Neutrophil (primary cell): ENCODE data around the gene SSR4.

Source experiments
- H3K27ac ChIP-seq: fragments of 200-600 bp; sonication (generic); 2 replicates; pipeline ENCODE4 v1.5.1; 2016; ENCODE audit warnings: mild to moderate bottlenecking, moderate library complexity
- H3K27me3 ChIP-seq: fragments of 200-600 bp; sonication (generic); 2 replicates; pipeline ENCODE4 v1.6.0; 2016; ENCODE audit warnings: mild to moderate bottlenecking
- H3K36me3 ChIP-seq: fragments of 200-600 bp; sonication (generic); 2 replicates; pipeline ENCODE4 v1.5.1; 2017
- H3K4me1 ChIP-seq, 2 experiments: fragments of 200-600 bp in 1 of 2; sonication (generic) in 1 of 2; 1 replicate in 1 of 2; 2 replicates in 1 of 2; pipeline versions ENCODE4 v1.5.1 to v1.6.1; 2013 to 2016; ENCODE audit warnings: low read depth in 1 of 2, low read length in 1 of 2, mild to moderate bottlenecking in 1 of 2, moderate library complexity in 1 of 2; ENCODE audit not compliant: control insufficient read depth in 1 of 2, insufficient read depth in 1 of 2
- H3K4me3 ChIP-seq, 2 experiments: fragments of 200-600 bp in 1 of 2; sonication (generic) in 1 of 2; 1 replicate in 1 of 2; 2 replicates in 1 of 2; pipeline ENCODE4 v1.5.1; 2013 to 2016; ENCODE audit warnings: low read depth in 1 of 2, low read length in 1 of 2, mild to moderate bottlenecking in 1 of 2, moderate library complexity in 1 of 2
- H3K9me3 ChIP-seq: fragments of 200-600 bp; sonication (generic); 2 replicates; pipeline ENCODE4 v1.5.1; 2016
- TF ChIP-seq, protein P1 (sequence below): fragments of 200-600 bp; sonication (generic); IDR thresholded peaks from 2 replicates; pipeline ENCODE4 v1.5.1; 2016; ENCODE audit warnings: antibody characterized with exemption

The SSR4 gene

DNA sequence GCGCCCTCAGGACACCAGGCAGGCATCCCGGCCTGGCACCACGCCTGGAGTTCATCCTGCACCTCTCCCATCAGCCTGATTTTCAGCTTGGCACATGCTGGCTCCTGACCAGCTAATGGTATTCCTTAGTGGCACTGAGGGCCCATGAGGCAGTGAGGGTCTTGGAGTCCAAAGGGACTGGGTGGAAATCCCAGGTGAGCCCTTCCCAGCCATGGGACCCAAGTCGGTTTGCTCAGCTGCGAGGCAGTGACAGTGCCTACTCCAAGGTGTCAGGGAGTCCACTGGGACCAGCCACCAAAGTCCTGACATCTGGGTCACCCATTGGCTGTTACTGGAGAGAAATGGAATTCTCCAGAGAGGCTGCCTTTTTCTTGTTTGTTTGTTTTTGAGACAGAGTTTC lies 4.9 kb downstream of the SSR4 start:
- peaks cover 21% of the 10 kb centered on the region for H3K36me3 ChIP-seq
- peaks cover 7 to 11% of the 10 kb centered on the region in 2 experiments for H3K4me1 ChIP-seq
- peaks cover 11% of the 10 kb centered on the region for H3K27me3 ChIP-seq
- TF ChIP-seq, protein P1, sequence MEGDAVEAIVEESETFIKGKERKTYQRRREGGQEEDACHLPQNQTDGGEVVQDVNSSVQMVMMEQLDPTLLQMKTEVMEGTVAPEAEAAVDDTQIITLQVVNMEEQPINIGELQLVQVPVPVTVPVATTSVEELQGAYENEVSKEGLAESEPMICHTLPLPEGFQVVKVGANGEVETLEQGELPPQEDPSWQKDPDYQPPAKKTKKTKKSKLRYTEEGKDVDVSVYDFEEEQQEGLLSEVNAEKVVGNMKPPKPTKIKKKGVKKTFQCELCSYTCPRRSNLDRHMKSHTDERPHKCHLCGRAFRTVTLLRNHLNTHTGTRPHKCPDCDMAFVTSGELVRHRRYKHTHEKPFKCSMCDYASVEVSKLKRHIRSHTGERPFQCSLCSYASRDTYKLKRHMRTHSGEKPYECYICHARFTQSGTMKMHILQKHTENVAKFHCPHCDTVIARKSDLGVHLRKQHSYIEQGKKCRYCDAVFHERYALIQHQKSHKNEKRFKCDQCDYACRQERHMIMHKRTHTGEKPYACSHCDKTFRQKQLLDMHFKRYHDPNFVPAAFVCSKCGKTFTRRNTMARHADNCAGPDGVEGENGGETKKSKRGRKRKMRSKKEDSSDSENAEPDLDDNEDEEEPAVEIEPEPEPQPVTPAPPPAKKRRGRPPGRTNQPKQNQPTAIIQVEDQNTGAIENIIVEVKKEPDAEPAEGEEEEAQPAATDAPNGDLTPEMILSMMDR, result no peak
- H3K9me3 ChIP-seq, result no peaks in the 10 kb centered on the region
- H3K27ac ChIP-seq, result no peak overlapping the region
- no peak overlapping the region for H3K4me3 ChIP-seq

DNA sequence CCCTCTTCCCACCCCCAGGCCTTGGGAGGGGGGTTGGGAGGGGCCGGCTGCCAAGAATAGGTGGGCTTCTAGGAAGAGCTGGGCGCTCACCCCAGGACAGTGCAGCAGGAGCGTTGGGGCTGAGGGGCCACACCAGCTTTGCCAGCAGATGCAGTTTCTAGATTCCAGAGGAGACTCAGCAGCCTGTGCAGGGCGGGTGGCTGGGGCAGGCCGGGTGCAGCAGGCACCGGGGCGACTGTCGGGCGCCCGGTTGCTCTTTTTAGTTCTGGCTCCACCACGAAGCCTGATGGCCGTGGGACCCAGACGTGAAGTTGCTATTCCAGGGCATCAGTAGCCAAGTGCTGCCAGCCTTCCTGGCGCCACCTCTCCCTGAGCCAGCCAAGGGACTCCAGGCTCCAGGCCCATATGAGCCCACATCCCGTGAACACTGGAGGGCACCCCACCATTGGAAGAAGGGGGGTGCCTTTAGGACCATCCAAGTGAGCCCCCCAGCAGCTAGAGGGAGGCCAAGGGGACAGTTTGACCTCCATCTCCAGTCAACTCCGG lies 5.8 kb downstream of the SSR4 start:
- Histone ChIP-seq H3K4me1 (peaks cover 3 to 6% of the 10 kb centered on the region in 2 experiments), H3K36me3 (peaks cover 21% of the 10 kb centered on the region), H3K27ac (no peak overlapping the region), H3K9me3 (no peaks in the 10 kb centered on the region), H3K27me3 (peaks cover 11% of the 10 kb centered on the region), H3K4me3 (no peak overlapping the region)
- TF ChIP-seq, protein P1, result no peak

DNA sequence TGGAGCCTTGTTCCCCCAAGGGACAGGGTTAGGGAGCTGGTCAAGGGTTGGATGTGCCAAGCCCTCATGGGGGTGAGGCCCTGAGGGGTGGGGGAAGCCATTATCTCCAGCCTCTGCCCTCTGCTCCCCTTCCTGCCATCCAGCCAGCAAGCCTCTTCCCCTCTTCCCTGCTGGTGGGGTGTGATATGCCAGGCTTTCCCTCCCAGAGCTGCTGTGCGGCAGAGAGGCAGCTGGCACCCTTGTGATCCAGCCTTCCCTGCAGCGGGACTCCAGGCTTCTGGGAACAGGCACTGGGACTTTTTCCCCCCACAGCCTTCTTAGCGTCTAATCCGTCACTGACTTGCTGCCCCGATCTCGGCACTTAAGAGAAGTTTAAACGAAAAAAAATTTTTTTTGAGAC lies 6.3 kb downstream of the SSR4 start:
- peaks cover 0 to 1% of the 10 kb centered on the region in 2 experiments for H3K4me1 ChIP-seq
- H3K4me3 ChIP-seq, result no peak overlapping the region
- TF ChIP-seq, protein P1, result no peak
- no peak overlapping the region for H3K27ac ChIP-seq
- peaks cover 21% of the 10 kb centered on the region for H3K36me3 ChIP-seq
- H3K9me3 ChIP-seq, result no peaks in the 10 kb centered on the region
- peaks cover 11% of the 10 kb centered on the region for H3K27me3 ChIP-seq

DNA sequence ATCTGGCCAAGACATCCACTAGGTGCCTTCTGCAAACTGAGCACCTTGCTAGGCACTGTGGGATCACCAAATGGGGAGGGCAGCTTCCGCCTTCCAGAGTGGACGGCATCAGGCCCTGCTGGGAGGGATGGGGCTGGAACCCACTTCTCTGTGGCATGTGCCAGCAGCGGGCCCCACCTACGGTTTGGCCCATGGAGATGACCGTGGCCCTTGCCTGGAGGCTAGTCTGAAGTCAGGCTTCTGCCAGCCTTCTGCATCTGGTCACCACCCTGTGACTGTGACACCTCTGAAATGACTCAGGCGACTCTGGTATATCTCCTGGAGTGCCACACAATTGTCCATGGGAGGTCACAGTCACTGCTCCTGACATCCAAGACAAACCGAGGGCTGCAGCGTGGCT lies 7.2 kb downstream of the SSR4 start:
- Histone ChIP-seq H3K4me3 (no peak overlapping the region), H3K9me3 (no peaks in the 10 kb centered on the region), H3K4me1 (no peaks in the 10 kb centered on the region), H3K36me3 (peaks cover 21% of the 10 kb centered on the region), H3K27me3 (peaks cover 11% of the 10 kb centered on the region), H3K27ac (no peak overlapping the region)
- TF ChIP-seq, protein P1, result no peak

DNA sequence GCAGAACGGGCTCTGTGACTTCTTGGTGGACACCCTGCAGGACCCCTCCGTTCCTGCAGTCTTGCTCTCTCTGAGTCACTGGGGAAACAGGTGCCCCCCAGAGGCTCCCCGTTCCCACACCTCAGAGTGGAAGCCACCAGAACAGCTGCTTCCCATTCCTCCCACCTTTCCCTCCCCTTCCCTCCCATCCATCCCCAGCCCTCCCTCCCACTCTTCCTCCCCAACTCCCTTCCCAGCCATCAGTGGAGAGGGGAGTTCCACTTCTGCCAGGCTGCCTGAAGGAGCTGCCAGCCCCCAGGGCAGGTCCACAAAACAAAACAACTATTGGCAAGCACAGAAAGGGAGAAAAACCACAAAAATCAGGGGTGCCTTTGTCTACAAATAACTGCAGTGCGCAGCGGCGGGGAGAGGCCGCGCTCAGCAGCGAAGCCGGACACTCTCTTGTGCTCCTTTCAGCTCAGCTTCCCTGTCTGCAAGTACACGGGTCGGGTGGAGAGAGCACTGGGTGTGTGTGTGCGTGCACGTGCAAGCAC lies 8.1 kb downstream of the SSR4 start:
- Histone ChIP-seq H3K4me3 (no peak overlapping the region), H3K9me3 (no peaks in the 10 kb centered on the region), H3K4me1 (no peaks in the 10 kb centered on the region), H3K27ac (no peak overlapping the region), H3K27me3 (peaks cover 11% of the 10 kb centered on the region), H3K36me3 (peaks cover 15% of the 10 kb centered on the region)
- TF ChIP-seq, protein P1, result no peak
